GM19043 (cell line): ENCODE measurements around the gene KLHL29.

Experiments used
- ATAC-seq: cut with Tn5 transposase; IDR thresholded peaks from one replicate; pipeline ENCODE4 v1.9.1; 2021; ENCODE audit warnings: low read depth; ENCODE audit not compliant: unreplicated experiment

Gene KLHL29

GRCh38 chr2:23563673-23564614, 179.0 kb downstream of the KLHL29 start:
- no peak for ATAC-seq

- ATAC-seq, result no peak
Observed at GRCh38 chr2:23564615-23564960, 179.6 kb downstream of the KLHL29 start.

DNA sequence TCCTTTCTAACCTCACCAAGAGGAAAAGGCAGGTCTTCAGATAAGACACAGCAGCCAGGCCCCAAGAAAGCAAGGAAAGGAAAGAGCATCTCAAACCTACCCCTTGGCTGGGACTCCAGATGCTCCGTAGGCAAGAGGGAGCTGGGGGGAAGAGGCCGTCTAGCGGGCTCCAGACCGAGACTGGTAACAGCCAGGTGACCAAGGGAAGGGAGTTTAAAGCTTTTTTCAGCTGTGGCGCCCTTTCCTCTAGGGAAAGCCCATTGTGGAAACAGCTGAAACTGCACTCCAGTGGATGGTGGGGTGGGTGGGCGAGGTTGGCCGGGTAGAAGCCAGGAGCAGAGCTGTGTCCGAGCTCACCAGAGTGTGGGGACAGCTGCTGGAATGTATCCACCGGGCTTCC, 180.4 kb downstream of the KLHL29 start:
- ATAC-seq, result no peak

DNA sequence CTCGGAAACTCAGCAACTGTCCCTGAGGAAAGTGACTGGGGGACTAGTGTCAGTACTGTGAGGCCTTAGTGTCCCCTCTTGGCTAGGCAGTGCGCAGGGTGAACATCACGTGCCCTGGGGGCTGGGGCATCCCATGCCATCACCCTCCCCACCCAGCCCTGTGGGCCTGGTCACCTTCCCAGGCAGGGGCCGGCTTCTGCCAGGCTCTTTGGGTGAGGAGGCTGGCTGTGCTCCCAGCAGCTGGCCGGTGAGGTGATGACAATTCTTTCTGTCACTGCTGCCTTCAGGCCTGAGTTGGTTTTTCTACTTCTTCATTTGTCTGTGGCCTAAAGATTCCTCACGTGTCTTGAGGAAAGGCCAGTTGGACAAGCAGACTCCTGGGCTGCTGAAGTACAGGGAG, 180.8 kb downstream of the KLHL29 start:
- no peak for ATAC-seq

DNA sequence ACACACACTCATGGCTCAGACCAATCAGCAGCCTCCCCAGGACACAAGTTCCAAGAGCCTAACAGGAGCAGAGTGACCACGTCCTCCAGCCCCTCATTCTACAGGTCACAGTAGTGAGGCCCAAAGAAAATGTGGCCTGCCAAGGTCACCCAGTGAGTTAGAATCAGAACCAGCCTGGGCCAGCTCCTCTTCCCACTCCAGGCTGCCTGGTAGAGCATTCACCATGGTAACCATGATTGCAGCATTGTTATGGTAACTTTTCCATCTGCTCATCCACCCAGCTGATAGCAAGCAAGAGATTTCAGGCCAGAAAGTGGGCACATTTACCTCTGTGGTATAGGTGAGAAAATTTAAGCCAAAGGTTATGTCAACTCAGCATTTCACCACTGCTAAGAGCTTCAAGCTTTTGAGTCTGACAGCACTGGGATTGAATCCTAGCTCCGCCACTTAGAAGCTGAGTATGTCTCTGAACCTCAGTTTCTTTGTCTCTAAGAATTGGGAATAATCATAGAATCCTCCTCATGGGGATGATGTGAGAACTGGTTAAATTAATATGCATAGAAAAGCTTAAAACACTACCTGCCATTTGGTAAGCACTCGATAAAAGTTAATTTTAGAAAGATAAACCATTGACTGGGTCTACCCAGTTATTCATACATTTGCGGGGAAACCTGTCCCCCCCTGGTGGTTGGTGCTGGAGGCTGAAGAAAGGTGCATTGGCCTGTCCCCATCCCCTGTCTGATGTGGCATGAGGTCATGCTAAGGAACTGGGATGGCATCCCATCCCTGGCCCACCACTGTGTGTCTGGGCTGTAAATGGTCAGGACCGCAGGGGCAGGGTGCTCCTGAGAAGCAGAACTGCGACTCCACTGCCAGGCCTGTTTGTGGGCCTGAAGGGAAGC, 181.5 kb downstream of the KLHL29 start:
- no peak for ATAC-seq

DNA sequence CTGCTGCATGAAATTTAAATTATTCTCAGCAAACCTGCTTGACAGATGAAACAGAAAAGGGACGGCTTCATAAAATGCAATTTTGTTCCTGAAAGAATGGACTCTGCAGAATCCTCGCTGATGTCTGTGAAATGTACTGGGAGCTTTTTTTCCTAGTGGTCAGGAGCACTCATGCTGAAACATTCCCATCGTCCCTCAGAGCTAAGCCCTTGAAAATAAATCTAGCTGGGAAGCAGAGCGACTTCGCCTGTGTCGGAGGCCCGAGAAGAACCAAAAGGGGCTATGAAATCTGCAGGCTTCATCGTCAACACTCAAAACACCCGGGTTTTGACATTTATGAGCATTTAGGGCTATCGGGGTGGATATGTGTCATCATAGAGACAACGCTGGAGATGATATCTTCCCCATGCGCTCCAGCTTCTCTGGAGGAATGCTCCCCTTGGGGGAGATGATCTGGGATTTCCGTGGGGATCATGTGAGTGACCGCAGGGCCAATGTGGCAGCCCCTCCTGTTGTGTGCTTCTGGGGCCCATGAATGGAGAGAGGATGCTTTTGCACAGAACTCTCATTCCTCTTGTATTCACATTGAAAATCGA, 182.3 kb downstream of the KLHL29 start:
- no peak for ATAC-seq

DNA sequence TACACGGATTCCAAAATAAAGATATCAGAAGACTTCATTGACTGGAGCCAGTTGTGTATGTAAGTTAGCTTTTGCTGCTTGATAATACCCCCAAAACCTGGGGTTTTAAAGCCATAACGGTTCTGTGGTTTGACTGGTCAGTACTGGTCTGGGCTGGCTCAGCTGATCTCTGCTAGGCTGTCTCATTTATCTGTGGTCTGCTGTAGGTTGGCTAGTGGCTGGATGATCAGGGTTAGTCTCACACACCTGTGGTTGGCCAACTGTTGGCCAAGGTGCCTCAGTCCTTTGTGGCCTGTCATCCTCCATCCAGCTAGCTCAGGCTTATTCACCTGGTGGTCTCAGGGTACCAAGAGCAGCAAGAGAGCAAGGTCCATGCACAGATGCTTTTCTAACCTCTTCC, 183.2 kb downstream of the KLHL29 start:
- ATAC-seq, result no peak

DNA sequence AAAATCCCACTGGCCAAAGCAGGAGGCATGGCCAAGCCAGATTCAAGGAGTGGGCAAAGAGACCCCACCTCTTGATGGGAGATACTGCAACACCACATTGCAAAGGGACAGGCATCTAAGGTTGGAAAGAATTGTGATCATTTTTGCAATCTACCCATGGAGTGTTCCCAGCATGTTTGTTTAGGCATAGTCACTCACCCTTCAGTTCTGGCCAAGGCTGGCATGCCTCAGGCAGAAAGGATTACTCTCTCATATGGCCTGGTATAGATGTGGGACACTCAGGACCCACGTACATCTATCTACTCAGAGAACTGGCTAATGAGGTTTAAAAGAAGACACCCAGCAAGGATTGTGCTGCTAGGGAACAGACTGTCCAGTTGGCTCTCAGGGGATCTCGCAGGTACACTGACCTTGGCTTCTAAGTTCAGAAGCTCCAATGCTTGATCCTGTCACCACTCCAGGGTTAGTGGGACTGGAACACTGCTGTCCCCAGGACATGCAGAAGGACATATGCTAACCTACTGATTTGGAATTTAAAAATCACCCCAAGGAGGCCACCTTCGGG, 183.7 kb downstream of the KLHL29 start:
- no peak for ATAC-seq

- ATAC-seq, result no peak
Observed at GRCh38 chr2:23569761-23570365, 184.9 kb downstream of the KLHL29 start.

DNA sequence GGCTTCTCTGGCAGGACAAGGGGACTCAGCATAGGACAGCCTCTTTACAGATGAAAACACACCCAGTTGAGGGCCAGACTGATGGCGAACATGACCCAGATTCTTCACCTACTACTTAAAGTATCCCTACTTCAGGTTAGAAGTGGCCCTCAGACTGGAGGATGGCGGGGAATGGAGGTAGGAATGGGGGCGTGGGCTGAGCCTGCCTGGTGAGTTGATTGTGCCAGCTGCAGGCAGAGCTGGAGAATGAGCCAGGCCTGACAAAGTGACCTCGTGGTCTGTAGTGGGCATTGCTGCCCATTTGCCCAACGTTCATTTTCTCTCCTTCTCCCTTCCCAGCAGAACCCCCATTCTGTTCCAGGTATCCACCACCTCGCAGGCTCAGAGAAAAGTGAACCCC, 186.1 kb downstream of the KLHL29 start:
- no peak for ATAC-seq

DNA sequence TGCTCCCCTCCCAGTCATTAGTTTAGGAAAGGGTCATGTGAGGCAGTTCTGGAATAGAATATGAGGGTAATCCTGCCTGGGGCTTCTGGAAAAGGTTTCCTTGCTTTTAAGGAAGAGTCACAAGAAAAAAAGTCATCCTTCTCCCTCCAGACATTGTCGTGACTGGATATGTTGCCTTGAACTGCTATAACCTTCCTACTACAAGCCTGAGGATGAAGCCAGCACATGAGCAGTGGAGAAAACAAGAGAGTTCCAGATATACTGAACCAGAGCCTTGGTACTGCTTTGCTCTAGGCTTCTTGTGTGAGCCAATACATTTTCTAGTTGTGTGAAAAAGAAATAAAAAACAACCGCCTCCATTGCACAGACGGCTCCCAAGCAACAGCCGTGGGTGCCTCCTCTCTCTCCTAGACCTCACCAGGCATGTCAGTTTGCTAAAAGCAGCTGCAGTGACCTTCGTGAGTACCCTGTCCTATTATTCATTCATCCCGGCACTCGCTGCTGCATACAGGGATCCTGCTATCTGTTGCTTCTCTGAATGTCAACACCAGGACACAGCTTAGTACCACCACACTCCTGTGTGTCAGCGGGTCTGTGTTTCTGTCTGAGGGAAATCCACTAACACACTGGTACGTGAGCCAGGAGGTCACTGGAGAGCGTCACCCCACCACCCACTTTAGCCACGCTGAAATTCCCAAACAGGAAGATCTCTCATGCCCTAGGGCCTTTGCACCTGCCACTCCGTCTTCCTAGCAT, 186.7 kb downstream of the KLHL29 start:
- no peak for ATAC-seq

GRCh38 chr2:23574919-23575654, 190.1 kb downstream of the KLHL29 start:
- ATAC-seq, result no peak

- ATAC-seq, result no peak
Observed at GRCh38 chr2:23578964-23579671, 194.1 kb downstream of the KLHL29 start.

- no peak for ATAC-seq
Observed at GRCh38 chr2:23579674-23580073, 194.7 kb downstream of the KLHL29 start.

GRCh38 chr2:23583467-23583866, 198.5 kb downstream of the KLHL29 start:
- no peak for ATAC-seq

- no peak for ATAC-seq
Observed at GRCh38 chr2:23584054-23584745, 199.2 kb downstream of the KLHL29 start.

DNA sequence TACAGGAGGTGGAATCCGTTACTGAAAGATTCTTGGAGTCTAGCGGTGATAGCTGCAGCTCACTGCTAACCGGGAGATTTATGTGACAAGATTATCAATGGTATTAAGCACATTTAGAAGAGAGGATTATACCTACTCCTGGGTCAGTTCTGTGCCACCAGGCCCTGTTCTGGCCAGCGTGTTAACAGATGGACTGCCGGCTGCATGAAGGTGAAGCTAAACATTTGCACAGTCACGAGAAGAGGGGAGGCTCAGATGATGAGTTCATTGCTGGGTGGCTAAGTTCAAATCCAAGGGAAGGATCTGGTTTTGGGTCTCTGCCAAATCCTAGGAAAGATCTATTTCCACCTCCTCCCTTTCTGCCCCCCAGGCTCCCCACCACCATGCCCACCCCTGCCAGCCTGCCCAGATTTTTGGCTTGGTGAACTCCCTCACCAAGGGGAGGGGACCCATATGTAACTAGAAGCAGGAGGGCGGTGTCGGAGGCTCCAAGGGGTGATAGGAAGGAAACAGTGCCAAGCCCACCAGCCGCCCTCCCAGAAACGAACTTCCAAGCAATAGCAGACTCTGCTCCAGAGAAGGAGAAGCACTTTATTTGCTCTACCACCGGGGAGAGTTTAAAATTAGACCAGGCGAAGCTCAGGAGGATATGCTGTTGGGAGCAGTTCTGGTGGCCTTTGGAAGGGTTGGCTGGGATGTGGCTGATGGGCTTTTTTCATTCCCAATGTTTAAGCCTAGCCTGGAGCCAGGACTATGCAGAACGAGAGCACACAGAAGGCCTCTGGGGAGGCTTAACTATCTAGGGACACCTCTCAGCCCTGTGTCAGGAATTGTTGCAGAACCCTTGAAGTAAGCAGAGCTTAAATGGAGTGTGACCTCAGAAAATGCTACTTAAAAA, 200.5 kb downstream of the KLHL29 start:
- ATAC-seq, result no peak
